Measurements from ENCODE around the gene ARSG. TPM values are rescaled to one million over a fixed set of nuclear protein-coding genes. Genes with fewer than 3 reads are reported as not detected.

Gene ARSG
- total and polyA plus RNA-seq, 2 of the 13 experiments (the other 11 are each of a cell fraction or from before 2014, with no cell fraction given) = 3.7 to 15.2 TPM

- TF ChIP-seq ATF7-NPFF (CRISPR knock-in tag; IDR thresholded peaks at IDR 0.05; ENCODE audit: low read depth) (no peak), MAFF (IDR thresholded peaks at IDR 0.05; ENCODE audit: low read depth, low read length) (no peak), MIER3 (CRISPR knock-in tag; IDR thresholded peaks at IDR 0.05; ENCODE audit: borderline replicate concordance) (no peak), MIXL1 (CRISPR knock-in tag; IDR thresholded peaks at IDR 0.05) (no peak), CHD2 (IDR thresholded peaks at IDR 0.05; ENCODE audit: low read depth, low read length) (no peak), FOXK1 (CRISPR knock-in tag; IDR thresholded peaks at IDR 0.05; ENCODE audit: borderline replicate concordance, low read depth) (no peak), ZNF350 (CRISPR knock-in tag; IDR thresholded peaks at IDR 0.05; ENCODE audit: borderline replicate concordance, low read depth) (peak; percentile 79; the same call in 1 of the 2 replicates), HNRNPL (IDR thresholded peaks at IDR 0.05; ENCODE audit: low read depth, low read length) (0 out of 2 replicates have a peak, but pooled peaks have one; percentile 43), HNF1B (CRISPR knock-in tag; IDR thresholded peaks at IDR 0.05) (no peak), FOXA3 (CRISPR knock-in tag; IDR thresholded peaks at IDR 0.05) (no peak)
- TF ChIP-seq, protein P1, sequence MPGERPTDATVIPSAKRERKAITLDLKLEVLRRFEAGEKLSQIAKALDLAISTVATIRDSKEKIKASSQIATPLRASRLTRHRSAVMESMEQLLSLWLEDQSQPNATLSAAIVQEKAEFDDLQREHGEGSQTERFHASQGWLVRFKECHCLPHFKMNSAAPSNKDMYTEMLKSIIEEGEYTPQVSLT (CRISPR knock-in tag; IDR thresholded peaks at IDR 0.05; ENCODE audit: borderline replicate concordance, low read depth) = no peak
- TF ChIP-seq, protein P2, sequence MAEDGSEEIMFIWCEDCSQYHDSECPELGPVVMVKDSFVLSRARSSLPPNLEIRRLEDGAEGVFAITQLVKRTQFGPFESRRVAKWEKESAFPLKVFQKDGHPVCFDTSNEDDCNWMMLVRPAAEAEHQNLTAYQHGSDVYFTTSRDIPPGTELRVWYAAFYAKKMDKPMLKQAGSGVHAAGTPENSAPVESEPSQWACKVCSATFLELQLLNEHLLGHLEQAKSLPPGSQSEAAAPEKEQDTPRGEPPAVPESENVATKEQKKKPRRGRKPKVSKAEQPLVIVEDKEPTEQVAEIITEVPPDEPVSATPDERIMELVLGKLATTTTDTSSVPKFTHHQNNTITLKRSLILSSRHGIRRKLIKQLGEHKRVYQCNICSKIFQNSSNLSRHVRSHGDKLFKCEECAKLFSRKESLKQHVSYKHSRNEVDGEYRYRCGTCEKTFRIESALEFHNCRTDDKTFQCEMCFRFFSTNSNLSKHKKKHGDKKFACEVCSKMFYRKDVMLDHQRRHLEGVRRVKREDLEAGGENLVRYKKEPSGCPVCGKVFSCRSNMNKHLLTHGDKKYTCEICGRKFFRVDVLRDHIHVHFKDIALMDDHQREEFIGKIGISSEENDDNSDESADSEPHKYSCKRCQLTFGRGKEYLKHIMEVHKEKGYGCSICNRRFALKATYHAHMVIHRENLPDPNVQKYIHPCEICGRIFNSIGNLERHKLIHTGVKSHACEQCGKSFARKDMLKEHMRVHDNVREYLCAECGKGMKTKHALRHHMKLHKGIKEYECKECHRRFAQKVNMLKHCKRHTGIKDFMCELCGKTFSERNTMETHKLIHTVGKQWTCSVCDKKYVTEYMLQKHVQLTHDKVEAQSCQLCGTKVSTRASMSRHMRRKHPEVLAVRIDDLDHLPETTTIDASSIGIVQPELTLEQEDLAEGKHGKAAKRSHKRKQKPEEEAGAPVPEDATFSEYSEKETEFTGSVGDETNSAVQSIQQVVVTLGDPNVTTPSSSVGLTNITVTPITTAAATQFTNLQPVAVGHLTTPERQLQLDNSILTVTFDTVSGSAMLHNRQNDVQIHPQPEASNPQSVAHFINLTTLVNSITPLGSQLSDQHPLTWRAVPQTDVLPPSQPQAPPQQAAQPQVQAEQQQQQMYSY (CRISPR knock-in tag; IDR thresholded peaks at IDR 0.05) = no peak
- TF ChIP-seq, protein P3, sequence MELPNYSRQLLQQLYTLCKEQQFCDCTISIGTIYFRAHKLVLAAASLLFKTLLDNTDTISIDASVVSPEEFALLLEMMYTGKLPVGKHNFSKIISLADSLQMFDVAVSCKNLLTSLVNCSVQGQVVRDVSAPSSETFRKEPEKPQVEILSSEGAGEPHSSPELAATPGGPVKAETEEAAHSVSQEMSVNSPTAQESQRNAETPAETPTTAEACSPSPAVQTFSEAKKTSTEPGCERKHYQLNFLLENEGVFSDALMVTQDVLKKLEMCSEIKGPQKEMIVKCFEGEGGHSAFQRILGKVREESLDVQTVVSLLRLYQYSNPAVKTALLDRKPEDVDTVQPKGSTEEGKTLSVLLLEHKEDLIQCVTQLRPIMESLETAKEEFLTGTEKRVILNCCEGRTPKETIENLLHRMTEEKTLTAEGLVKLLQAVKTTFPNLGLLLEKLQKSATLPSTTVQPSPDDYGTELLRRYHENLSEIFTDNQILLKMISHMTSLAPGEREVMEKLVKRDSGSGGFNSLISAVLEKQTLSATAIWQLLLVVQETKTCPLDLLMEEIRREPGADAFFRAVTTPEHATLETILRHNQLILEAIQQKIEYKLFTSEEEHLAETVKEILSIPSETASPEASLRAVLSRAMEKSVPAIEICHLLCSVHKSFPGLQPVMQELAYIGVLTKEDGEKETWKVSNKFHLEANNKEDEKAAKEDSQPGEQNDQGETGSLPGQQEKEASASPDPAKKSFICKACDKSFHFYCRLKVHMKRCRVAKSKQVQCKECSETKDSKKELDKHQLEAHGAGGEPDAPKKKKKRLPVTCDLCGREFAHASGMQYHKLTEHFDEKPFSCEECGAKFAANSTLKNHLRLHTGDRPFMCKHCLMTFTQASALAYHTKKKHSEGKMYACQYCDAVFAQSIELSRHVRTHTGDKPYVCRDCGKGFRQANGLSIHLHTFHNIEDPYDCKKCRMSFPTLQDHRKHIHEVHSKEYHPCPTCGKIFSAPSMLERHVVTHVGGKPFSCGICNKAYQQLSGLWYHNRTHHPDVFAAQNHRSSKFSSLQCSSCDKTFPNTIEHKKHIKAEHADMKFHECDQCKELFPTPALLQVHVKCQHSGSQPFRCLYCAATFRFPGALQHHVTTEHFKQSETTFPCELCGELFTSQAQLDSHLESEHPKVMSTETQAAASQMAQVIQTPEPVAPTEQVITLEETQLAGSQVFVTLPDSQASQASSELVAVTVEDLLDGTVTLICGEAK (IDR thresholded peaks at IDR 0.05) = no peak
- TF ChIP-seq, protein P3 (CRISPR knock-in tag; IDR thresholded peaks at IDR 0.05) = no peak; the same call in 1 of the 2 replicates
Measured at GRCh38 chr17:68290268-68290954, 884 bp upstream of the ARSG start (continued).
